Activated B cell treated with CpG ODN at 0.5 μM for 24 hours (primary cell): ENCODE data around the gene IL17A. TPM values are rescaled to one million over a fixed set of nuclear protein-coding genes. Genes with fewer than 3 reads are reported as not detected.

Source experiments
- ATAC-seq: fragments of 200-7000 bp; cut with Tn5 transposase; one replicate; pipeline ENCODE4 v1.10.0; 2021; ENCODE audit warnings: low read depth, mild to moderate bottlenecking, moderate library complexity
- CTCF ChIA-PET: fragments of 350-600 bp; sonication (Branson Sonifier 250); formaldehyde crosslinking; loops from one replicate; lab custom pipeline; 2021; ENCODE audit warnings: antibody characterized with exemption; lab: Charles Lee
- POLR2A ChIA-PET: fragments of 350-600 bp; sonication (Branson Sonifier 250); formaldehyde crosslinking; loops from one replicate; lab custom pipeline; 2021; ENCODE audit warnings: antibody characterized with exemption; lab: Charles Lee
- DNase-seq: peaks from one replicate; pipeline ENCODE4 v3.0.0; 2022
- H3K27ac Mint-ChIP-seq: one replicate; pipeline ENCODE4 v1.8.0; 2020; ENCODE audit warnings: mixed read lengths
- H3K27me3 Mint-ChIP-seq: one replicate; pipeline ENCODE4 v1.8.0; 2021; ENCODE audit warnings: mixed read lengths
- H3K36me3 Mint-ChIP-seq: one replicate; pipeline ENCODE4 v1.8.0; 2021; ENCODE audit warnings: low read depth, mixed read lengths
- H3K4me1 Mint-ChIP-seq: one replicate; pipeline ENCODE4 v1.8.0; 2021; ENCODE audit warnings: mixed read lengths
- H3K4me3 Mint-ChIP-seq: one replicate; pipeline ENCODE4 v1.8.0; 2020; ENCODE audit warnings: mild to moderate bottlenecking, mixed read lengths
- H3K9me3 Mint-ChIP-seq: one replicate; pipeline ENCODE4 v1.8.0; 2020; ENCODE audit warnings: mixed read lengths
- intact Hi-C: fragments of 100-400 bp; cut with micrococcal nuclease; formaldehyde crosslinking; loops from one replicate; pipeline ENCODE4 v1.15.1; 2024
- total RNA-seq: library from RNA; stranded (reverse); gene quantifications from 2 replicates; pipeline ENCODE4 v1.2.3, GENCODE V29; 2022
- TF ChIP-seq, protein P1 (sequence below): fragments of 200-600 bp; IDR thresholded peaks from one replicate; pipeline ENCODE4 v1.8.0; 2022; ENCODE audit warnings: antibody characterized with exemption, mild to moderate bottlenecking

The IL17A gene
- total RNA-seq, 1 donor from 2014 or later: not detected

DNA sequence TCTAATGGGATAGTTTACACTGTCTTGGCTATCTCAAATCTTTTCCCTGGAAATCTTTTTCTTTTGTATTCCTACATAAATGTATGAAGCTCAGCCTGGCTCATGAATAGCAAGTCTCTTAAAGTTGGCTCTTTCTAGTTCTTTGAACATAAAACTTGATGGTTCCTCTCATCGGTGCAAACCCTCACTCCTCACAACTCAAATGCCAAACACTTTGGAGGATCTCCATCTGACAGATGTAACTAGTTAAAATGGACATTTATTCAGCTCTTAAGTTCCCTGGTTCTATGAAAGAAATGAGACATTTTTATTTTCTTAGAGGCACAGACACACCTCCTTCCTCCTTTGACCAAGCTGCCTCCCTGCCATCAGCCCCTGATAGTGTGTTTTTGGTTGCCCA lies 43.6 kb upstream of the IL17A start:
- Mint-ChIP-seq H3K36me3 (no peaks in the 10 kb centered on the region), H3K27ac (no peak overlapping the region), H3K4me3 (no peak overlapping the region), H3K9me3 (no peaks in the 10 kb centered on the region), H3K4me1 (no peaks in the 10 kb centered on the region), H3K27me3 (peaks cover 16% of the 10 kb centered on the region)
- ChIA-PET POLR2A (no interaction called here), CTCF (no interaction called here)
- DNase-seq (no peak), ATAC-seq (no peak)
- intact Hi-C loops: no loop called here
- TF ChIP-seq, protein P1, sequence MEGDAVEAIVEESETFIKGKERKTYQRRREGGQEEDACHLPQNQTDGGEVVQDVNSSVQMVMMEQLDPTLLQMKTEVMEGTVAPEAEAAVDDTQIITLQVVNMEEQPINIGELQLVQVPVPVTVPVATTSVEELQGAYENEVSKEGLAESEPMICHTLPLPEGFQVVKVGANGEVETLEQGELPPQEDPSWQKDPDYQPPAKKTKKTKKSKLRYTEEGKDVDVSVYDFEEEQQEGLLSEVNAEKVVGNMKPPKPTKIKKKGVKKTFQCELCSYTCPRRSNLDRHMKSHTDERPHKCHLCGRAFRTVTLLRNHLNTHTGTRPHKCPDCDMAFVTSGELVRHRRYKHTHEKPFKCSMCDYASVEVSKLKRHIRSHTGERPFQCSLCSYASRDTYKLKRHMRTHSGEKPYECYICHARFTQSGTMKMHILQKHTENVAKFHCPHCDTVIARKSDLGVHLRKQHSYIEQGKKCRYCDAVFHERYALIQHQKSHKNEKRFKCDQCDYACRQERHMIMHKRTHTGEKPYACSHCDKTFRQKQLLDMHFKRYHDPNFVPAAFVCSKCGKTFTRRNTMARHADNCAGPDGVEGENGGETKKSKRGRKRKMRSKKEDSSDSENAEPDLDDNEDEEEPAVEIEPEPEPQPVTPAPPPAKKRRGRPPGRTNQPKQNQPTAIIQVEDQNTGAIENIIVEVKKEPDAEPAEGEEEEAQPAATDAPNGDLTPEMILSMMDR: no peak

DNA sequence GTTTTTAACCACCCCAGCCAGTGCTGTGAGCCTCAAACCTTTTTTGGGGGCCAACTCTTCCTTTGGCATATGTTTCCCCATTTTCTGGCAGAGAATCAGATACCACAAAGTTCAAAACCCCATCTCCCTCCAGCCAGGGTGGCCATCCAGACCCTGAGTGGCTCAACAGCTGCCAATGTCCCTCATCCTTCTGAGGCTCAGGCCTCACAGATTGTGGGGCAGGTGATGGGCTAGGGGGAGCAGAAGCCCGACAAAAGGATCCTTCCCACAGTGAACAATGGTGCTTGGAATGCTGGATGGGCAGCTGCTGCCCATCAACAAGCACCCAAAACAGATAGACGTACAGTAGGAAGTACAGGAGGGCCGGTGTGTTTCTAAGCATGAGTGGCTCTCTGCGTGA lies 42.6 kb upstream of the IL17A start:
- Mint-ChIP-seq H3K4me1 (no peaks in the 10 kb centered on the region), H3K36me3 (no peaks in the 10 kb centered on the region)

DNA sequence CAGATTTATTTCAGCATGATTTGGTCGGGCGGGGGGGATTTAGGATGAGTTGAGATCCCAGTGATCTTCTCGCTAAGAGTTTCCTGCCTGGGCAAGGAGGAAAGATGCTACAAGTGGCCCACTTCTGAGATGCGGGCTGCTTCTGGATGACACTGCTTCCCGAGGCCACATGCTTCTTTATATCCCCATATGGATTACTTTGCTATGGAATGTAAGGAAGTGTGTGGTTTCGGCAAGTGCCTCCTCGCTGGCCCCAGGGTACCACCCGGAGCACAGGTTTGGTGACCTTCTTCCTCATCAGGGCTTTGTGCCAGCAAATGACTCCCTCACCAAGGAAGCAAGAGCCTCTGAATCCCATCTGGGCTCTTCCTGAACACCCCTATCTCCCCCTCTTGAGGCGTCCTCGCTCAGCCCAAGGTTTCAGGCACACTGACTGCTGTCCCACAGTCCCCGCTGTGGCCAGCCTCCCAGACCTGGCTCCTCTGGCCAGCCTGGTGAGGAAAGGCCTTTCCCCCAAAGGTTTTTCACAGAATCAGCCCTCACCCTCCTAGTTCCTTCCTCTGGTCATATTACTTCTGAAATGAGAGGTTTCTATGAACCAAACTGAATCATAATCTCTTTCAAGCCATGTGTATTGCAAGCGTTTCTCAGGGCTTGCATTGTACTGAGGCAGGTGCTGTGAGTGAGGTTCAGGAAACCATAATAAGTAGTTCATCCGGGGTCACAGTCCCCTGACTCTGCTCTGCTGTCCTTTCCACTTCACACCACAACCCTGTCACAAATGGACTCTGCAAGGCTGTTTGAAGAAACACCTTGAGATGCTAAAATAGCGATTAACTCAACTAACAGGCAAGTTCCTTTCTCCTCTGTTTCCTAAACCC lies 41.7 kb upstream of the IL17A start:
- intact Hi-C loops: no loop called here
- TF ChIP-seq, protein P1: no peak
- CTCF ChIA-PET: no interaction called here
- ATAC-seq (no peak), DNase-seq (no peak)
- Mint-ChIP-seq H3K4me1 (no peaks in the 10 kb centered on the region), H3K36me3 (no peaks in the 10 kb centered on the region), H3K4me3 (no peak overlapping the region), H3K27ac (no peak overlapping the region), H3K27me3 (peaks cover 16% of the 10 kb centered on the region), H3K9me3 (no peaks in the 10 kb centered on the region)
- POLR2A ChIA-PET: no interaction called here

More for the DNA sequence above, 42.6 kb upstream of the IL17A start:
- no peak for DNase-seq
- Mint-ChIP-seq H3K27me3 (peaks cover 16% of the 10 kb centered on the region), H3K27ac (no peak overlapping the region), H3K4me3 (no peak overlapping the region), H3K9me3 (no peaks in the 10 kb centered on the region)
- TF ChIP-seq, protein P1: no peak
- ATAC-seq: no peak
- ChIA-PET CTCF (no interaction called here), POLR2A (no interaction called here)
- intact Hi-C loops: no loop called here

DNA sequence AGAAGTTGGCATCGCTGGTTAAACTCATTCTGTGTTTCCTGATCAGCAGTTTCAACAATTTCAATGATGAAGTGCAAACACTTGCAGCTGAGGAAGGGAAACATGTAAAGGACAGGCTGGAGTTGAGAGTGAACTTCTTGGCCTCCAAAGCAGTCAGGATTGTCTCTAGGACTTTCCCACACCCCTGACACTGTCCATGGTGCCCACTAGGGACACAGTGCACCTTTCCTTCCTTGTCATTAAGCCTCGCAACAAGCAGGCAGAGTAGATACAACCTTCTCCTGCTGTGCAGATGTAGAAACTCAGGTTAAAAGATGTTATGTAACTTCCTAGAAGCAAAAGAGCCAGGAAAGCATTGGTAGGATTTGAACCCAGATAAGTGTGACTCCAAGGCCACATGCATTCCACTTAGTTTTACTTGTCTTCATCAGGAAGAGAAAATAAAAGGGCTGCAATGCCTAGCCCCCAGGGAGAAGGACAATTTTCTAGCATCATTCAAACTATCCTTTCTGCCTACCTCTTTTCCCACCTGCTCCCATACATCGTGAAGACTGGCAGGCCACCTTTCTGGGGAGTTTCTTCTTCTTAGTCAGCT lies 39.2 kb upstream of the IL17A start:
- ChIA-PET POLR2A (no interaction called here), CTCF (no interaction called here)
- no peaks in the 10 kb centered on the region for H3K4me1 Mint-ChIP-seq
- TF ChIP-seq, protein P1: no peak
- no peaks in the 10 kb centered on the region for H3K36me3 Mint-ChIP-seq
- H3K4me3 Mint-ChIP-seq: no peak overlapping the region
- ATAC-seq (no peak), DNase-seq (no peak)
- intact Hi-C loops: no loop called here
- H3K9me3 Mint-ChIP-seq: no peaks in the 10 kb centered on the region
- no peak overlapping the region for H3K27ac Mint-ChIP-seq
- H3K27me3 Mint-ChIP-seq: peaks cover 21% of the 10 kb centered on the region

DNA sequence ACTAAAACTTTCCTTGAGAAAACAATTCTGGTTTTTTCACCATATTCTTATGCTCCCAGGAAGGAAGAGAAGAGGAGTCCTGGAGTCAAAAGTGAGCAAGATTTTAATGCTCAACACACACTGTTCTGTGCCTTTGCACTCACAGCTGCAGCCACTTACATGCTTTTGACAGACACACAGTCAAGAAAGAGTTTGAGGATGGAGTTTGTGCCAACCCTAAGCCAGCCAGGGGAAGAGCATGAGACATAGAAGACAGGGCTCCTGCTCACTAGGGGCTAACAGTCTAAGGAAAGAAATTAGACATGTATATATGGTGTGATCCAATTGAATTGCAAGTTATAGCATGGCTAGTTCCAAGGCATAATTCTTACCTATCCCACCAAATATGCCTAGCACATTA lies 37.1 kb upstream of the IL17A start:
- POLR2A ChIA-PET: no interaction called here
- Mint-ChIP-seq H3K27me3 (peaks cover 20% of the 10 kb centered on the region), H3K36me3 (no peaks in the 10 kb centered on the region), H3K4me1 (no peaks in the 10 kb centered on the region), H3K9me3 (no peaks in the 10 kb centered on the region), H3K27ac (no peak overlapping the region), H3K4me3 (no peak overlapping the region)
- TF ChIP-seq, protein P1: no peak
- ATAC-seq: no peak
- CTCF ChIA-PET: no interaction called here
- intact Hi-C loops: no loop called here
- no peak for DNase-seq
